ENCODE measurements around the gene CRTAC1. TPM values are rescaled to one million over a fixed set of nuclear protein-coding genes. Genes with fewer than 3 reads are reported as not detected.
A peak's percentile ranks its signal among the peaks of the same experiment; 100 is the strongest.

CRTAC1 gene
- total RNA-seq, 4 donors from 2014 or later = 1.4 to 3.5 (median 2.3) TPM

DNA sequence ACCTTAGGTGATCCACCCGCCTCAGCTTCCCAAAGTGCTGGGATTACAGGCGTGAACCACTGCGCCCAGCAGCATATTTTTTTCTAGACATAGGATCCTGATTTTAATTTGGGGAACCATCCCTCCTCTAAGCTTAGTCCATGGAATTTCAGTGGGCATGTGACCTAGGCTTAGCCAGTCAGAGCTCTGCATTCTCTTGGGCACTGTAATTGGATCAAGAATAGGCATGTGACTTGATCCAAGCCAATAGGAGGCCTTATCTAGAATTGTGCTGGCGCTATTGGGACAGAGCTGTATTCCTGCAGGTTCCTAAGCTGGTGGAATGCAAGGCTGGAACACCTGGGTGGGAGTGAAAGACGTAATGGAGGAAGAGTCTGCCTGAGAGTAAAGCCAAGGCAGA lies 36.7 kb upstream of the CRTAC1 start:
- intact Hi-C loops (cut with DNase I; ENCODE audit: low total_unique reads) = no loop called here
- no peak overlapping the region for H3K4me3 ChIP-seq (ENCODE audit: low read depth, poor library complexity, severe bottlenecking)
- TF ChIP-seq, protein P1, sequence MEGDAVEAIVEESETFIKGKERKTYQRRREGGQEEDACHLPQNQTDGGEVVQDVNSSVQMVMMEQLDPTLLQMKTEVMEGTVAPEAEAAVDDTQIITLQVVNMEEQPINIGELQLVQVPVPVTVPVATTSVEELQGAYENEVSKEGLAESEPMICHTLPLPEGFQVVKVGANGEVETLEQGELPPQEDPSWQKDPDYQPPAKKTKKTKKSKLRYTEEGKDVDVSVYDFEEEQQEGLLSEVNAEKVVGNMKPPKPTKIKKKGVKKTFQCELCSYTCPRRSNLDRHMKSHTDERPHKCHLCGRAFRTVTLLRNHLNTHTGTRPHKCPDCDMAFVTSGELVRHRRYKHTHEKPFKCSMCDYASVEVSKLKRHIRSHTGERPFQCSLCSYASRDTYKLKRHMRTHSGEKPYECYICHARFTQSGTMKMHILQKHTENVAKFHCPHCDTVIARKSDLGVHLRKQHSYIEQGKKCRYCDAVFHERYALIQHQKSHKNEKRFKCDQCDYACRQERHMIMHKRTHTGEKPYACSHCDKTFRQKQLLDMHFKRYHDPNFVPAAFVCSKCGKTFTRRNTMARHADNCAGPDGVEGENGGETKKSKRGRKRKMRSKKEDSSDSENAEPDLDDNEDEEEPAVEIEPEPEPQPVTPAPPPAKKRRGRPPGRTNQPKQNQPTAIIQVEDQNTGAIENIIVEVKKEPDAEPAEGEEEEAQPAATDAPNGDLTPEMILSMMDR (IDR thresholded peaks at IDR 0.05) = no peak
- no peak for TF ChIP-seq POLR2A (IDR thresholded peaks at IDR 0.05)
- DNase-seq (ENCODE audit: low spot score in 2 of 2) = peak in 1 of 2 donors; percentile 34
- WGBS, 2 donors = 81 to 86% methylated on average over 5 of the region's 5 CpGs

DNA sequence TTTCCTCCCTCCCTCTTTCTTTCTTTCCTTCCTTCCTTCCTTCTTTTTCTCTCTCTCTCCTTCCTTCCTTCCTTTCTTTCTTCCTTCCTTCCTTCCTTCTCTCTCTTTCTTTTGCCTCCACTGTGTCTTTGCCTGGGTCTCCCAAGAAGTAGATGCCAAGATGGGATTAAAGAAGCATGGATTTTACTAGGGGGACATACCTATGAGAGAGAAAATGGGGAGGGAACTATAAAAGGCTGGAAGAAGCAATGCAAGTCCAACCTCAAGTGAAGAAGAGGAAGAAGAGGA lies 33.3 kb upstream of the CRTAC1 start:
- no peak for DNase-seq (ENCODE audit: low spot score in 2 of 2)
- intact Hi-C loops (cut with DNase I; ENCODE audit: low total_unique reads) = no loop called here
- H3K4me3 ChIP-seq (ENCODE audit: low read depth, poor library complexity, severe bottlenecking) = no peak overlapping the region
- TF ChIP-seq, protein P1 (IDR thresholded peaks at IDR 0.05) = no peak
- TF ChIP-seq POLR2A (IDR thresholded peaks at IDR 0.05) = no peak

DNA sequence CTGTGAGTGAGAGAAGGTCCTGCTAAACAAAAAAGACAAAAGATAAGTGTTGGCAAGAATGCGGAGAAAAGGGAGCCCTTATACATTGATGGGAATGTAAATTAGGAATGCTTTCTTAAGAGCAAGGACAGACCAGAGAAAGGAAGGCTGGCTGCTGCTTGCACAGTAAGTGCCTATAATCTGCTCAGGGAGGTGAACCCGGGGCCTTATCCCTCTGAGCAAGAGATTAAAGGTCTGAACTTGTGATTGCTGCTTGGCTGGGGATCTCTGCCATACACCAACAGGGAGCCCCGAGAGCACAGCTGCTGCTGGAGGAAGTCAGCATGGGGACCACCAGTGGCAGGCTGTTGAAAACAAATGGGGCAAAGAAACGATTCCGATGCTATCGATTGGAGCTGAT lies 32.0 kb upstream of the CRTAC1 start:
- 70 to 84% methylated on average over 6 of the region's 6 CpGs for WGBS, 2 donors
- intact Hi-C loops (cut with DNase I; ENCODE audit: low total_unique reads) = no loop called here
- TF ChIP-seq, protein P1 (IDR thresholded peaks at IDR 0.05) = no peak
- TF ChIP-seq POLR2A (IDR thresholded peaks at IDR 0.05) = no peak
- DNase-seq (ENCODE audit: low spot score in 2 of 2) = peak in 1 of 2 donors; percentile 23
- no peak overlapping the region for H3K4me3 ChIP-seq (ENCODE audit: low read depth, poor library complexity, severe bottlenecking)

DNA sequence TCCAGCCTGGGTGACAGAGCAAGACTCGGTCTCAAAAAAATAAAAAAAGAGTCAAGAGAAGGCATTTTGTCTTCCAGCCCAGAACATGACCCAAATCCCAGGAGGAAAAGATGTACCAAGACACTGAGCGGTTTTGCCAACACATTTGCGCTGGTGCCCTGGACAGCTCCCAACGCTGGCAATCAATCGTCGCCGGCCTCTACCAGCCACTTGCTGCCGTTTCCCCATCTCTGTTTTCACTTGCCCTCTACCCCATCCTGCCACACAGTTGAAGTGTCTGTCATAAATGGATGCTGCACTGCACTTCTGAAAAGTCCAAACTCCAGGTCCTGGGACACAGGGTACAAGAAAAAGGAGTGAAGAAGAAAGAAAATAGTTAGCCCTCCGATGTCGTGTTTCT lies 29.7 kb upstream of the CRTAC1 start:
- WGBS, 2 donors = 82 to 85% methylated on average over 10 of the region's 10 CpGs
- TF ChIP-seq POLR2A (IDR thresholded peaks at IDR 0.05) = no peak
- TF ChIP-seq, protein P1 (IDR thresholded peaks at IDR 0.05) = no peak

DNA sequence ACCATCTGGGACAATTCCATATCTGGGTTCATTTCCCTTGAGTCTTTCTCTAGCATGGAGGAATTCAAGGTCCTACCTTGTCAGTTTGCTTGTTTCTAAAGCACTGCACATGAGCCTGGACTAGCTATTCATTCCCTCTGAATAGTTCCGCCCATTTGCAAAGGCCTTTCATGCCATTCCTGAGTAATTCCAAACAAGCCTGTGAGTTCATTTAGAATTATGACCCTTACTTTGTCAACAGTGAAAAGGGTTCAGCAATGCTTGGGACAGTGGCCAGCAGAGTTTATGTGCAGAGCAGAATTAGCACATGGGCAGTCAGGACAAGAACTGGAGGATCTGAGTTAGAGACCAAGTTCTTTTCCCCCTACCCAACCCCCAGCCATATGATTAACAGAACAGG lies 27.9 kb upstream of the CRTAC1 start:
- no peak for DNase-seq (ENCODE audit: low spot score in 2 of 2)
- intact Hi-C loops (cut with DNase I; ENCODE audit: low total_unique reads) = no loop called here
- TF ChIP-seq POLR2A (IDR thresholded peaks at IDR 0.05) = no peak
- TF ChIP-seq, protein P1 (IDR thresholded peaks at IDR 0.05) = no peak
- WGBS, 2 donors = 94% methylated on average over 1 of the region's 1 CpG
- H3K4me3 ChIP-seq (ENCODE audit: low read depth, poor library complexity, severe bottlenecking) = no peak overlapping the region

More for the DNA sequence above, 29.7 kb upstream of the CRTAC1 start:
- DNase-seq (ENCODE audit: low spot score in 2 of 2) = peak in 1 of 2 donors; percentile 57
- intact Hi-C loops (cut with DNase I; ENCODE audit: low total_unique reads) = no loop called here
- H3K4me3 ChIP-seq (ENCODE audit: low read depth, poor library complexity, severe bottlenecking) = no peak overlapping the region

DNA sequence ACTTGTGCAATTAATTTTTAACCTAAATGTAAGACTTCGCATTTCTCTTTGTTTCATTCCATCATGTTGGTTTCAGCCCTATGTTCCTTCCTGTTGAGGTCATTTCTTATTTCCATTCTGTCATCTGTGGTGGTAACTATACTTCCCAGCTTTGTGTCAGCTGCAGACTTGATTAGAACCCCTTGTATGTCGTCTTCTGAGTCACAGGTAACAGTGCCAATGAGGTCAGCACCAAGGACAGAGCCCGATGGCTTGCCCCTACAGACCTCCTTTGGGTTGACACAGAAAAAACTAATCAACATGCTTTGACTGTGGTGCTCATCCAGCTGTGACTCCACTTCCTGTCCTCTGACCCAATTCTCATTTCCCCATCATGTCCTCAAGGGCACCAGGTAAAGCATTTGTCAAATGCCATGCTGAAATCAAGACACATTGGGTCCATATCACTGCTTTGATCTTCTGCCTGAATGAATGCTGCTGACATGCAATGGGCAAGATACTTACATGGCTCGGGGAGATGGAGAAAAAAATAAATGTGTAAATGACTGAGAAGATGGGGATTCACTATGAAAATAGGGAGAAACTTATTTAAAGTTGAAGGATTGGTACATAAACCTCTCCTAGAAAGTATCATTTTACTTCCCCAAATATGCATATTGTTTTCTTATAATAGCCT lies 25.6 kb upstream of the CRTAC1 start:
- TF ChIP-seq, protein P1 (IDR thresholded peaks at IDR 0.05) = no peak
- TF ChIP-seq POLR2A (IDR thresholded peaks at IDR 0.05) = no peak
- 46 to 47% methylated on average over 4 of the region's 4 CpGs for WGBS, 2 donors

More for the DNA sequence above, 25.6 kb upstream of the CRTAC1 start:
- peak in 1 of 2 donors; percentile 15 for DNase-seq (ENCODE audit: low spot score in 2 of 2)
- no peak overlapping the region for H3K4me3 ChIP-seq (ENCODE audit: low read depth, poor library complexity, severe bottlenecking)
- intact Hi-C loops (cut with DNase I; ENCODE audit: low total_unique reads) = no loop called here

Measured in lower leg skin (tissue), 4 donors.